ENCODE data around the gene IARS1. TPM values are rescaled to one million over a fixed set of nuclear protein-coding genes. Genes with fewer than 3 reads are reported as not detected.

IARS1 gene
- total RNA-seq, 4 donors from 2014 or later = 49.8 to 80.6 (median 67.1) TPM

DNA sequence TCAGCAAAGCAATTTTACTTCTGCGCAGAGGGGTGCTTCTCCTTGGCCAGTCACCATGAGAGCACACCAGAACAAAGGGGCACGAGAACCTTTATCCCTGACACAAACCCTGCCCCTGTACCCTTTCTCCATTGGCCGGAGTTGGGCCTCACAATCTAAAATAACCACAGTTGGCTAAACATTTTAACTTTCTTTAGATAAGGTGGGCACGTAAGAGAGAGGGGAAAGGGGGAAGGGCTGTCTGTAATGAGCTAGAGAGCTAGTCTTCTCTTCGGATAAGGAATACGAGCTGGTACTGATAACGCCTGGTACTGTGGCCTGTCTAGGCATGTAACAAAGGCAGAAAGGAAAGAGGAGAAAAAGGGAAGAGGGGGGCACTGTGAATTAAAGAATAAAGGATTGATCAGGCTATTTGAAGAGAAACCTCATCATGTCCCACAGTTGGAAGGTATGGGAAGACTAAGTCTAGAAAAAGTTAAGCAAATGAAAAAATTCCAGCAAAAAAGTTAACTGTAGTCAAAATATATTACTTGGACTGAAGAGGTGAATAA, 1.8 kb upstream of the IARS1 start:
- Histone ChIP-seq H3K9me3 (no peaks in the 10 kb centered on the region), H3K27ac (replicated peaks in 1 of 4) (no peak overlapping the region), H3K4me1 (peaks cover 11 to 34% (median 30%) of the 10 kb centered on the region in 4 donors), H3K27me3 (no peaks in the 10 kb centered on the region), H3K36me3 (peaks cover 12 to 40% (median 34%) of the 10 kb centered on the region in 4 donors), H3K4me3 (no peak overlapping the region)
- no peak for TF ChIP-seq POLR2A (IDR thresholded peaks at IDR 0.05; ENCODE audit: low read depth)
- no peak for TF ChIP-seq EP300 (IDR thresholded peaks at IDR 0.05)
- TF ChIP-seq, protein P1, sequence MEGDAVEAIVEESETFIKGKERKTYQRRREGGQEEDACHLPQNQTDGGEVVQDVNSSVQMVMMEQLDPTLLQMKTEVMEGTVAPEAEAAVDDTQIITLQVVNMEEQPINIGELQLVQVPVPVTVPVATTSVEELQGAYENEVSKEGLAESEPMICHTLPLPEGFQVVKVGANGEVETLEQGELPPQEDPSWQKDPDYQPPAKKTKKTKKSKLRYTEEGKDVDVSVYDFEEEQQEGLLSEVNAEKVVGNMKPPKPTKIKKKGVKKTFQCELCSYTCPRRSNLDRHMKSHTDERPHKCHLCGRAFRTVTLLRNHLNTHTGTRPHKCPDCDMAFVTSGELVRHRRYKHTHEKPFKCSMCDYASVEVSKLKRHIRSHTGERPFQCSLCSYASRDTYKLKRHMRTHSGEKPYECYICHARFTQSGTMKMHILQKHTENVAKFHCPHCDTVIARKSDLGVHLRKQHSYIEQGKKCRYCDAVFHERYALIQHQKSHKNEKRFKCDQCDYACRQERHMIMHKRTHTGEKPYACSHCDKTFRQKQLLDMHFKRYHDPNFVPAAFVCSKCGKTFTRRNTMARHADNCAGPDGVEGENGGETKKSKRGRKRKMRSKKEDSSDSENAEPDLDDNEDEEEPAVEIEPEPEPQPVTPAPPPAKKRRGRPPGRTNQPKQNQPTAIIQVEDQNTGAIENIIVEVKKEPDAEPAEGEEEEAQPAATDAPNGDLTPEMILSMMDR (IDR thresholded peaks at IDR 0.05) = no peak
- TF ChIP-seq POLR2AphosphoS5 (IDR thresholded peaks at IDR 0.05) = no peak
- 82% methylated on average over 7 of the region's 7 CpGs for WGBS
- intact Hi-C loops (cut with DNase I) = no loop called here
- no peak for DNase-seq (ENCODE audit: extremely low spot score)

DNA sequence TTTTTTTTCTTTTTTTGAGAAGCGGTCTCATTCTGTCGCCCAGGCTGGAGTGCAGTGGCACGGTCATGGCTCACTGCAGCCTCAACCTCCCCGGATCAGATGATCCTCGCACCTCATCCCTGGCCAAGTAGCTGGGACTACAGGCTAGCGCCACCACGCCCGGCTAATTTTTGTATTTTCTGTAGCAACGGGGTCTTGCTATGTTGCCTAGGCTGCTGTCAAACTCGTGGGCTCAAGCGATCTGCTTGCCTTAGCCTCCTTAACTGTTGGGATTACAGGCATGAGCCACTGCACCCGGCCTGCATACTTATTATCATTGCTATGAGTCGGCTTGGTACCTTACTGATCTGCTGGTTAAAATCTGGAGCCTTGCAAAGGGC, 790 bp upstream of the IARS1 start:
- Histone ChIP-seq H3K27ac (replicated peaks in 1 of 4) (peak overlapping the region; percentile 70 to 87 (median 75)), H3K4me1 (peaks cover 11 to 34% (median 30%) of the 10 kb centered on the region in 4 donors), H3K27me3 (no peaks in the 10 kb centered on the region), H3K4me3 (peak overlapping the region; percentile 71 to 86 (median 74)), H3K9me3 (no peaks in the 10 kb centered on the region), H3K36me3 (peaks cover 8 to 29% (median 25%) of the 10 kb centered on the region in 4 donors)
- TF ChIP-seq POLR2A (IDR thresholded peaks at IDR 0.05; ENCODE audit: low read depth) = no peak
- TF ChIP-seq, protein P1 (IDR thresholded peaks at IDR 0.05) = no peak
- TF ChIP-seq POLR2AphosphoS5 (IDR thresholded peaks at IDR 0.05) = no peak
- TF ChIP-seq EP300 (IDR thresholded peaks at IDR 0.05) = no peak
- WGBS = 31% methylated on average over 13 of the region's 13 CpGs
- intact Hi-C loops (cut with DNase I) = loop anchor here (5.0 kb wide), 1 partner anchor 162 kb away; no protein-coding TSS in a partner anchor
- no peak for DNase-seq (ENCODE audit: extremely low spot score)

DNA sequence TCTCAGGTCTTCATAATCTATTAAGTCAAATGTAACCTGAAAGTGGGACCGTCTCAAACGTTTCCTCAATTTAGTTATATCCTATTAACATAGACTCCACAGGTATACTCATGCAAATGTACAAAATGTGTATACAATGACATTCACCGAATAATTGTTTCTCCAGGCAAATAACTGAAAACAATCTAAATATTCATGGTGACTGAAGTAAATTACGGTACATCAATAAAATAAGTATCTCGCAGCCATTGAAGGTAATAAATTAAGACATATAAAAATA, 482 bp downstream of the IARS1 start:
- Histone ChIP-seq H3K27me3 (no peaks in the 10 kb centered on the region), H3K36me3 (peaks cover 3 to 27% (median 14%) of the 10 kb centered on the region in 4 donors), H3K9me3 (no peaks in the 10 kb centered on the region), H3K4me3 (peak overlapping the region; percentile 71 to 86 (median 74)), H3K4me1 (peaks cover 11 to 34% (median 30%) of the 10 kb centered on the region in 4 donors), H3K27ac (replicated peaks in 1 of 4) (peak overlapping the region; percentile 70 to 87 (median 75))
- DNase-seq (ENCODE audit: extremely low spot score) = no peak
- no peak for TF ChIP-seq POLR2A (IDR thresholded peaks at IDR 0.05; ENCODE audit: low read depth)
- TF ChIP-seq, protein P1 (IDR thresholded peaks at IDR 0.05) = no peak
- no peak for TF ChIP-seq EP300 (IDR thresholded peaks at IDR 0.05)
- no peak for TF ChIP-seq POLR2AphosphoS5 (IDR thresholded peaks at IDR 0.05)
- intact Hi-C loops (cut with DNase I) = loop anchor here (5.0 kb wide), 1 partner anchor 161 kb away; no protein-coding TSS in a partner anchor
- 2% methylated on average over 5 of the region's 5 CpGs for WGBS

DNA sequence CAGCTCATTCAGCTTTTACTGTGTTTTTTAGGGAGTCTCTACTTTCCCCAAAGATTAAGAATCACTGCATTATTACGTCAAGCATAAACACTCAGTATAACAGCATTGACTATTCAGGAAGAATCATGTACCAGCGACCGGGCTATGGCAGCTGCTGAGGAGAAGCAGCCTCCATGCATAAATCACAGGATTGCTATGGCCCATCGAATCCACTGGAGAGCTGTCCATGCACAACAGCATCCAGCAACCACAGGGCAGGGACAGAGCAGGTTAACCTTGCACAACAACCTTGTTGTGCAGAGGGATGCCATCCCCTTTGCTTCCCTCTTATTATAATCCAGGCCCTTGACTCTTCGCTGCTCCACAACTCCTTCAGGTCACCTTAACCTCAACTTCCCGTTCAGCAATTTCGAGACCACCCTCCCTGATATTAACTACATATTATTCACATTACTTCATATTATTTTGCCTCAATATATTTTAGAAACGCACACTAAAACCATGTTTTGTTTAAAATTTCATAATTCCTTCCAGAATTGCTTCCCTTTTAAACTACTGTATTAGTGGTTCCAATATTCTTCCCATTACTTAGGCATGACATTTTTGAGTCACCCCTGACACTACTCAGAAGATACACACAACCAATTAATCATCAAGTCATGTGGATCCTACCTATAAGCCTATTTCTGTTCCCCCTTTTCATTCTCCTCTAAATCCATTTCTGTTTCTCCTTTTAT, 991 bp downstream of the IARS1 start:
- H3K4me3 ChIP-seq = peak overlapping the region; percentile 71 to 86 (median 74)
- intact Hi-C loops (cut with DNase I) = loop anchor here (5.0 kb wide), 1 partner anchor 160 kb away; no protein-coding TSS in a partner anchor

More for the DNA sequence above, 991 bp downstream of the IARS1 start:
- Histone ChIP-seq H3K36me3 (peaks cover 2 to 25% (median 12%) of the 10 kb centered on the region in 4 donors), H3K4me1 (peaks cover 11 to 34% (median 30%) of the 10 kb centered on the region in 4 donors), H3K9me3 (no peaks in the 10 kb centered on the region), H3K27me3 (no peaks in the 10 kb centered on the region), H3K27ac (replicated peaks in 1 of 4) (peak overlapping the region; percentile 70 to 87 (median 75))
- WGBS = 64% methylated on average over 6 of the region's 8 CpGs
- TF ChIP-seq POLR2A (IDR thresholded peaks at IDR 0.05; ENCODE audit: low read depth) (no peak), POLR2AphosphoS5 (IDR thresholded peaks at IDR 0.05) (no peak), EP300 (IDR thresholded peaks at IDR 0.05) (no peak)
- TF ChIP-seq, protein P1 (IDR thresholded peaks at IDR 0.05) = no peak
- no peak for DNase-seq (ENCODE audit: extremely low spot score)
